SK-N-SH treated with all-trans-retinoic acid at 6 μM for 48 hours (cell line): ENCODE results near the gene AHRR.

ENCODE experiments used
- ATAC-seq: fragments of 200-7000 bp; cut with Tn5 transposase; 3 replicates; pipeline ENCODE4 v1.9.1; 2020; ENCODE audit warnings: mild to moderate bottlenecking, moderate library complexity
- BACH2 ChIP-seq: fragments of 250-450 bp; sonication (Bioruptor Pico); IDR thresholded peaks from 2 replicates; pipeline ENCODE4 v1.9.0; 2021; ENCODE audit warnings: mild to moderate bottlenecking, borderline replicate concordance
- GLIS3 ChIP-seq: fragments of 250-450 bp; sonication (Bioruptor Pico); IDR thresholded peaks from 2 replicates; pipeline ENCODE4 v1.5.0; 2020; ENCODE audit warnings: mild to moderate bottlenecking, moderate library complexity
- ISL1 ChIP-seq: fragments of 250-450 bp; sonication (Bioruptor Pico); IDR thresholded peaks from 2 replicates; pipeline ENCODE4 v2.1.2; 2022; ENCODE audit warnings: mild to moderate bottlenecking, moderate library complexity
- OSR1 ChIP-seq: fragments of 250-450 bp; sonication (Bioruptor Pico); IDR thresholded peaks from 2 replicates; pipeline ENCODE4 v1.8.0; 2022; ENCODE audit warnings: moderate library complexity, mild to moderate bottlenecking, inconsistent platforms
- PPARA ChIP-seq: fragments of 250-450 bp; sonication (Bioruptor Pico); IDR thresholded peaks from 2 replicates; pipeline ENCODE4 v1.5.0; 2020; ENCODE audit warnings: mild to moderate bottlenecking, borderline replicate concordance
- RARB ChIP-seq: fragments of 250-450 bp; sonication (Bioruptor Pico); IDR thresholded peaks from 2 replicates; pipeline ENCODE4 v1.8.0; 2021; ENCODE audit warnings: mild to moderate bottlenecking, moderate library complexity
- SNAI2 ChIP-seq: fragments of 250-450 bp; sonication (Bioruptor Pico); IDR thresholded peaks from 2 replicates; pipeline ENCODE4 v1.5.0; 2020; ENCODE audit warnings: mild to moderate bottlenecking, moderate library complexity
- TCF4 ChIP-seq: fragments of 250-450 bp; sonication (Bioruptor Pico); IDR thresholded peaks from 2 replicates; pipeline ENCODE4 v1.8.0; 2021; ENCODE audit warnings: mild to moderate bottlenecking, moderate library complexity, borderline replicate concordance
- TOX ChIP-seq: fragments of 250-450 bp; sonication (Bioruptor Pico); IDR thresholded peaks from 2 replicates; pipeline ENCODE4 v1.8.0; 2021; ENCODE audit warnings: mild to moderate bottlenecking, moderate library complexity, borderline replicate concordance
- ZFP3 ChIP-seq: fragments of 250-450 bp; sonication (Bioruptor Pico); IDR thresholded peaks from 2 replicates; pipeline ENCODE4 v1.5.0; 2020; ENCODE audit warnings: mild to moderate bottlenecking, moderate library complexity
- ZFP30 ChIP-seq: fragments of 450-650 bp; formaldehyde crosslinking; IDR thresholded peaks from 2 replicates; pipeline ENCODE4 v1.5.0; 2022; ENCODE audit warnings: mild to moderate bottlenecking, moderate library complexity
- ZNF565 ChIP-seq: fragments of 450-650 bp; formaldehyde crosslinking; conservative IDR thresholded peaks from 2 replicates; pipeline ENCODE4 v1.5.0; 2020; ENCODE audit warnings: low read depth, mild to moderate bottlenecking, moderate library complexity
- ZNF70 ChIP-seq: fragments of 450-650 bp; formaldehyde crosslinking; IDR thresholded peaks from 2 replicates; pipeline ENCODE4 v1.5.0; 2020; ENCODE audit warnings: mild to moderate bottlenecking, moderate library complexity
- TF ChIP-seq, protein P1 (sequence below): fragments of 250-450 bp; sonication (Bioruptor Pico); IDR thresholded peaks from 2 replicates; pipeline ENCODE4 v1.5.0; 2020; ENCODE audit warnings: mild to moderate bottlenecking, moderate library complexity
- TF ChIP-seq, protein P2 (sequence below): fragments of 250-450 bp; sonication (Bioruptor Pico); IDR thresholded peaks from 2 replicates; pipeline ENCODE4 v1.5.1; 2020; ENCODE audit warnings: low read depth, mild to moderate bottlenecking, moderate library complexity
- TF ChIP-seq, protein P3 (sequence below): fragments of 250-450 bp; sonication (Bioruptor Pico); IDR thresholded peaks from 2 replicates; pipeline ENCODE4 v1.8.0; 2021; ENCODE audit warnings: low read depth, mild to moderate bottlenecking, moderate library complexity, borderline replicate concordance
- TF ChIP-seq, protein P4 (sequence below): fragments of 250-450 bp; sonication (Bioruptor Pico); IDR thresholded peaks from 2 replicates; pipeline ENCODE4 v1.5.1; 2021; ENCODE audit warnings: mild to moderate bottlenecking, moderate library complexity

AHRR gene

DNA sequence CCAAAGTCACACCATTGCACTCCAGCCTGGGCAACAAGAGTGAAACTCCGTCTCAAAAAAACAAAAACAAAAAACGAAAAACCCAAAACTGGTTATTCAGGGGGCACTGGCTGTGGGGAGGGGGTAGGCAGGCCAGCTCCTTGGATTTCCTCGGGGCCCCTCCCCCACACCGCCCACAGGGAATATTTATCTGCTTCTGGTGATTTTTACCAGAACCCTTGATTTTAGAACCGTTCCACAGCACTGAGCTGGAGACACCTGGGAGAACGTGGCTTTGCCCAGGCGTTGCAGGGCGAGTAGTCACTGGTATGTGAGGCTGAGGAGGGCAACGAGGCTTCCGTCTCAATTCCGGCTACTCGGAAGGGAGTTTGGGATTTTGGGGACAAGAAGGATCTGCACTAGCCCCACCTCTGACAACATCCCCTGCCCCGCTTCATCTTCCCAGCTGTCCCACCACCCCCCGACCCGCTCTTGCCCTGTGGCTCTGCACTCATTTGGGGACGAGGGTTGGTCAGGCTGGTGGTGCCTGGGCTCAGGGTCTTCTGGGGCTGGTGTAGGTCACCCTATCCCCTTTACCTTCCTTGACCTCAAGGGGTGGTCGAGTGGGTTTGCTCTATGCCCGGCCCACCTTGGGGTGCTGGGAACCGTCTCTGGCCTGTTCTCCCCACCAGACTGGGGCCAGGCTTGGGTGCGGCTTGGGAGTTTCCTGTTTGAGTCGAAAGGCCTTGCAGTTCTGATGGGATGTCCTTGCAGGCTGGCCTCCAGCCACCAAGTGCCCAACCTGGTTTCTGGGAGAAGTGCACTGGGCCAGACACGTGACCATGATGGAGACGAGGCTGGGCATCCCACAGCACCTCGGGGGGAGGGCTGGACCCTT lies 3.5 kb downstream of the AHRR start (continued):
- TF ChIP-seq, protein P1, sequence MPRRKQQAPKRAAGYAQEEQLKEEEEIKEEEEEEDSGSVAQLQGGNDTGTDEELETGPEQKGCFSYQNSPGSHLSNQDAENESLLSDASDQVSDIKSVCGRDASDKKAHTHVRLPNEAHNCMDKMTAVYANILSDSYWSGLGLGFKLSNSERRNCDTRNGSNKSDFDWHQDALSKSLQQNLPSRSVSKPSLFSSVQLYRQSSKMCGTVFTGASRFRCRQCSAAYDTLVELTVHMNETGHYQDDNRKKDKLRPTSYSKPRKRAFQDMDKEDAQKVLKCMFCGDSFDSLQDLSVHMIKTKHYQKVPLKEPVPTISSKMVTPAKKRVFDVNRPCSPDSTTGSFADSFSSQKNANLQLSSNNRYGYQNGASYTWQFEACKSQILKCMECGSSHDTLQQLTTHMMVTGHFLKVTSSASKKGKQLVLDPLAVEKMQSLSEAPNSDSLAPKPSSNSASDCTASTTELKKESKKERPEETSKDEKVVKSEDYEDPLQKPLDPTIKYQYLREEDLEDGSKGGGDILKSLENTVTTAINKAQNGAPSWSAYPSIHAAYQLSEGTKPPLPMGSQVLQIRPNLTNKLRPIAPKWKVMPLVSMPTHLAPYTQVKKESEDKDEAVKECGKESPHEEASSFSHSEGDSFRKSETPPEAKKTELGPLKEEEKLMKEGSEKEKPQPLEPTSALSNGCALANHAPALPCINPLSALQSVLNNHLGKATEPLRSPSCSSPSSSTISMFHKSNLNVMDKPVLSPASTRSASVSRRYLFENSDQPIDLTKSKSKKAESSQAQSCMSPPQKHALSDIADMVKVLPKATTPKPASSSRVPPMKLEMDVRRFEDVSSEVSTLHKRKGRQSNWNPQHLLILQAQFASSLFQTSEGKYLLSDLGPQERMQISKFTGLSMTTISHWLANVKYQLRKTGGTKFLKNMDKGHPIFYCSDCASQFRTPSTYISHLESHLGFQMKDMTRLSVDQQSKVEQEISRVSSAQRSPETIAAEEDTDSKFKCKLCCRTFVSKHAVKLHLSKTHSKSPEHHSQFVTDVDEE (CRISPR knock-in tag) = no peak
- TF ChIP-seq PPARA (CRISPR knock-in tag) = no peak
- TF ChIP-seq ZNF70 = no peak
- TF ChIP-seq TOX (CRISPR knock-in tag) = no peak

DNA sequence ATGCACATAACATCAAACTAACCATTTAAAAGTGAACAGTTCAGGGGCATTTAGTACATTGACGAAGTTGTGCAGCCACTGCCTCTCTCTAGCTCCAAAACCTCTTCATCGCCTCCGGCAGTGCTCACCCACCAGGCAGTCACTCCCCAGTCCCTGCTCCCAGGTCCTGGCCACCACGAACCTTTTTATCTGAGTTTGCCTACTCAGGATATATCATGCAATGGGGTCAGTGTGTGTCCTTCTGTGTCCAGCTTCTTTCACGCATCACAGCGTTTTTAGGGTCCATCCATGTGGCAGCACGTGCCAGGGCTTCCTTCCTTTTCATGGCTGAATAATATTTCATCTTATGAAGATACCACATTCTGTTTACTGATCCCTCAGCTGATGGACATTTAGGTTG lies 4.6 kb downstream of the AHRR start:
- no peak for TF ChIP-seq TCF4 (CRISPR knock-in tag)
- no peak for TF ChIP-seq RARB
- TF ChIP-seq BACH2 (CRISPR knock-in tag) = no peak
- no peak for TF ChIP-seq SNAI2 (CRISPR knock-in tag)
- TF ChIP-seq ZNF70 = no peak
- TF ChIP-seq, protein P2, sequence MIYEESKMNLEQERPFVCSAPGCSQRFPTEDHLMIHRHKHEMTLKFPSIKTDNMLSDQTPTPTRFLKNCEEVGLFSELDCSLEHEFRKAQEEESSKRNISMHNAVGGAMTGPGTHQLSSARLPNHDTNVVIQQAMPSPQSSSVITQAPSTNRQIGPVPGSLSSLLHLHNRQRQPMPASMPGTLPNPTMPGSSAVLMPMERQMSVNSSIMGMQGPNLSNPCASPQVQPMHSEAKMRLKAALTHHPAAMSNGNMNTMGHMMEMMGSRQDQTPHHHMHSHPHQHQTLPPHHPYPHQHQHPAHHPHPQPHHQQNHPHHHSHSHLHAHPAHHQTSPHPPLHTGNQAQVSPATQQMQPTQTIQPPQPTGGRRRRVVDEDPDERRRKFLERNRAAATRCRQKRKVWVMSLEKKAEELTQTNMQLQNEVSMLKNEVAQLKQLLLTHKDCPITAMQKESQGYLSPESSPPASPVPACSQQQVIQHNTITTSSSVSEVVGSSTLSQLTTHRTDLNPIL = no peak
- TF ChIP-seq, protein P3, sequence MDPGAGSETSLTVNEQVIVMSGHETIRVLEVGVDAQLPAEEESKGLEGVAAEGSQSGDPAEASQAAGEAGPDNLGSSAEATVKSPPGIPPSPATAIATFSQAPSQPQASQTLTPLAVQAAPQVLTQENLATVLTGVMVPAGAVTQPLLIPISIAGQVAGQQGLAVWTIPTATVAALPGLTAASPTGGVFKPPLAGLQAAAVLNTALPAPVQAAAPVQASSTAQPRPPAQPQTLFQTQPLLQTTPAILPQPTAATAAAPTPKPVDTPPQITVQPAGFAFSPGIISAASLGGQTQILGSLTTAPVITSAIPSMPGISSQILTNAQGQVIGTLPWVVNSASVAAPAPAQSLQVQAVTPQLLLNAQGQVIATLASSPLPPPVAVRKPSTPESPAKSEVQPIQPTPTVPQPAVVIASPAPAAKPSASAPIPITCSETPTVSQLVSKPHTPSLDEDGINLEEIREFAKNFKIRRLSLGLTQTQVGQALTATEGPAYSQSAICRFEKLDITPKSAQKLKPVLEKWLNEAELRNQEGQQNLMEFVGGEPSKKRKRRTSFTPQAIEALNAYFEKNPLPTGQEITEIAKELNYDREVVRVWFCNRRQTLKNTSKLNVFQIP = no peak
- no peak for TF ChIP-seq ZFP30 (CRISPR knock-in tag)
- TF ChIP-seq ISL1 (CRISPR knock-in tag) = no peak
- ATAC-seq = no peak

DNA sequence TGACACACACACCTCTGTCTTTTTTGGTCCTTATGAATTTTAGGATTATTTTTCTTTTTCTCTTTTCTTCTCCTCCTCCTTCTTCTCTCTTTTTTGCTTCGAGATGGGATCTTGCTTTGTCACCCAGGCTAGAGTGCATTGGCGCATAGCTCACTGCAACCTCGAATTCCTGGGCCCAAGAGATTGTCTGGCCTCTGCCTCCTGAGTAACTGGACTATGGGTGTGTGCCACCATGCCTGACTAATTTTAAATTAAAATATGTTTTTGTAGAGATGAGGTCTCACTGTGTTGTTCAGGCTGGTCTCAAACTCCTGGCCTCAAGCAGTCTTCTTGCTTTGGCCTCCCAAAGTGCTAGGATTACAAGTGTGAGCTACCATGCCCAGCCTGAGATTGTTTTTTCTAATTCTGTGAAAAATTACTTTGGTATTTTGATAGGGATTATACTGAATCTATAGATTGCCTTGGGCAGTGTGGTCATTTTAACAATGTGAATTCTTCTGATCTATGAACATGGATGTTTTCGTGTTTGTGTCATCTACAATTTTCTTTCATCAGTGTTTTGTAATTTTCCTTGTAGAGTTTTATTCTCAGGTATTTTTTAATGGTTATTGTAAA lies 7.7 kb downstream of the AHRR start:
- no peak for TF ChIP-seq ZNF565 (CRISPR knock-in tag)
- TF ChIP-seq, protein P2 = no peak
- TF ChIP-seq OSR1 = no peak
- no peak for TF ChIP-seq ISL1 (CRISPR knock-in tag)
- TF ChIP-seq, protein P3 = no peak
- ATAC-seq = no peak

DNA sequence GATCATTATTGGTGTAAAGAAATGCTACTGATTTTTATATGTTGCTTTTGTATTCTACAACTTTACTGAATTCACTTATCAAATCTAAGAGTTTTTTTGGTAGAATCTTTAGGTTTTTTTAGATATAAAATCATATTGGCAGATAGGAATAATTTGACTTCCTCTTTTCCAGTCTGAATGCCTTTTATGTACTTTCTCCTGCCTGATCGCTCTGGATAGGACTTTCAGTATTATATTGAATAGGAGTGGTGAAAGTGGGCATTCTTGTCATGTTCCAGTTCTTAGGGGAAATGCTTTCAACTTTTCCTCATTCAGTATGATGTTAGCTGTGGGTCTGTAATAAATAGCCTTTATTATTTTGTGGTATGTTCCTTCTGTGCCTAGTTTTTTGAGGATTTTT lies 8.3 kb downstream of the AHRR start:
- no peak for ATAC-seq
- TF ChIP-seq ZFP30 (CRISPR knock-in tag) (no peak), SNAI2 (CRISPR knock-in tag) (no peak), ZFP3 (CRISPR knock-in tag) (no peak), GLIS3 (no peak)
- TF ChIP-seq, protein P4, sequence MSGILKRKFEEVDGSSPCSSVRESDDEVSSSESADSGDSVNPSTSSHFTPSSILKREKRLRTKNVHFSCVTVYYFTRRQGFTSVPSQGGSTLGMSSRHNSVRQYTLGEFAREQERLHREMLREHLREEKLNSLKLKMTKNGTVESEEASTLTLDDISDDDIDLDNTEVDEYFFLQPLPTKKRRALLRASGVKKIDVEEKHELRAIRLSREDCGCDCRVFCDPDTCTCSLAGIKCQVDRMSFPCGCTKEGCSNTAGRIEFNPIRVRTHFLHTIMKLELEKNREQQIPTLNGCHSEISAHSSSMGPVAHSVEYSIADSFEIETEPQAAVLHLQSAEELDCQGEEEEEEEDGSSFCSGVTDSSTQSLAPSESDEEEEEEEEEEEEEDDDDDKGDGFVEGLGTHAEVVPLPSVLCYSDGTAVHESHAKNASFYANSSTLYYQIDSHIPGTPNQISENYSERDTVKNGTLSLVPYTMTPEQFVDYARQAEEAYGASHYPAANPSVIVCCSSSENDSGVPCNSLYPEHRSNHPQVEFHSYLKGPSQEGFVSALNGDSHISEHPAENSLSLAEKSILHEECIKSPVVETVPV (CRISPR knock-in tag) = no peak
- TF ChIP-seq, protein P3 = no peak
